ENCODE results near the gene NAB2. TPM values are rescaled to one million over a fixed set of nuclear protein-coding genes. Genes with fewer than 3 reads are reported as not detected.

NAB2 gene
- total RNA-seq, 4 donors from 2014 or later: 44.1 to 89.6 (median 64.6) TPM

- TF ChIP-seq CTCF (IDR thresholded peaks at IDR 0.05): no peak
- TF ChIP-seq POLR2A (IDR thresholded peaks at IDR 0.05): no peak
- intact Hi-C loops (cut with DNase I; ENCODE audit: low total_unique reads): no loop called here
- DNase-seq (ENCODE audit: low spot score in 2 of 2): no peak
- 39 to 46% methylated on average over 9 of the region's 9 CpGs for WGBS, 2 donors
- no peak overlapping the region for H3K4me3 ChIP-seq (ENCODE audit: low read depth, poor library complexity, severe bottlenecking)
These were observed 43.2 kb downstream of the NAB2 start for GRCh38 chr12:57131896-57132744.

GRCh38 chr12:57133013-57133569 lies 44.2 kb downstream of the NAB2 start:
- 53 to 59% methylated on average over 4 of the region's 4 CpGs for WGBS, 2 donors
- no peak overlapping the region for H3K4me3 ChIP-seq (ENCODE audit: low read depth, poor library complexity, severe bottlenecking)
- no peak for TF ChIP-seq POLR2A (IDR thresholded peaks at IDR 0.05)
- TF ChIP-seq CTCF (IDR thresholded peaks at IDR 0.05): no peak

GRCh38 chr12:57133916-57134315 lies 45.0 kb downstream of the NAB2 start:
- intact Hi-C loops (cut with DNase I; ENCODE audit: low total_unique reads): no loop called here
- DNase-seq (ENCODE audit: low spot score in 2 of 2): no peak
- WGBS, 2 donors: 37 to 42% methylated on average over 6 of the region's 6 CpGs
- H3K4me3 ChIP-seq (ENCODE audit: low read depth, poor library complexity, severe bottlenecking): no peak overlapping the region
- TF ChIP-seq POLR2A (IDR thresholded peaks at IDR 0.05) (no peak), CTCF (IDR thresholded peaks at IDR 0.05) (no peak)

More at GRCh38 chr12:57133013-57133569, 44.2 kb downstream of the NAB2 start:
- intact Hi-C loops (cut with DNase I; ENCODE audit: low total_unique reads): no loop called here
- DNase-seq (ENCODE audit: low spot score in 2 of 2): no peak

- no peak overlapping the region for H3K4me3 ChIP-seq (ENCODE audit: low read depth, poor library complexity, severe bottlenecking)
- 77 to 82% methylated on average over 4 to 9 of the region's 9 CpGs for WGBS, 2 donors
- no peak for DNase-seq (ENCODE audit: low spot score in 2 of 2)
- TF ChIP-seq POLR2A (IDR thresholded peaks at IDR 0.05) (no peak), CTCF (IDR thresholded peaks at IDR 0.05) (no peak)
- intact Hi-C loops (cut with DNase I; ENCODE audit: low total_unique reads): no loop called here
These were observed 46.0 kb downstream of the NAB2 start for GRCh38 chr12:57134949-57135348.

- no peak overlapping the region for H3K4me3 ChIP-seq (ENCODE audit: low read depth, poor library complexity, severe bottlenecking)
These were observed 46.8 kb downstream of the NAB2 start for GRCh38 chr12:57135527-57136326.

More at GRCh38 chr12:57135527-57136326, 46.8 kb downstream of the NAB2 start:
- TF ChIP-seq POLR2A (IDR thresholded peaks at IDR 0.05) (no peak), CTCF (IDR thresholded peaks at IDR 0.05) (no peak)
- WGBS, 2 donors: 35 to 55% methylated on average over 18 of the region's 18 CpGs
- no peak for DNase-seq (ENCODE audit: low spot score in 2 of 2)
- intact Hi-C loops (cut with DNase I; ENCODE audit: low total_unique reads): no loop called here
